ENCODE measurements around the gene EBNA1BP2. TPM values are rescaled to one million over a fixed set of nuclear protein-coding genes. Genes with fewer than 3 reads are reported as not detected.
A peak's percentile ranks its signal among the peaks of the same experiment; 100 is the strongest.

EBNA1BP2 gene
- total RNA-seq, 2 experiments from 2014 or later = 115 TPM

DNA sequence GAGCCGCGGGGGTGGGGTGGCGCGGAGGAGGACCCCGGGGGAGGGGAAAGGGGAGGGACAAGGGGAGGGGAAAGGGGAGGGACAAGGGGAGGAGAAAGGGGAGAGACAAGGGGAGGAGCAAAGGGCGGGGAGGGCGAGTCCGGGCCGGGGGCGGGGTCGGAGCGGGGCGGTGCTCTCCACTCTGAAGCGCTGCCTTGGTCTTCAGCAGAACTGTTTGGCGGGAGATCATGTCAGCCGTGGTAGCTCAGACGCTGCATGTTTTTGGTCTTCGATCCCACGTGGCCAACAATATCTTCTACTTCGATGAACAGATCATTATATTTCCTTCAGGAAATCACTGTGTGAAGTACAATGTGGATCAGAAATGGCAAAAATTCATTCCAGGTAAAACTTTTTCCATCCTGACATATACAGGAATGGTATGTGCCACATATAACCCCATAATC, 460 bp upstream of the EBNA1BP2 start:
- CTCF ChIA-PET = interaction anchor here (2.0 kb wide), 1 partner anchor 99 kb away, joined by 5 read pairs; no protein-coding TSS in a partner anchor
- H3K27ac Mint-ChIP-seq = peak overlapping the region; percentile 93
- peaks cover 22% of the 10 kb centered on the region for H3K27me3 Mint-ChIP-seq
- intact Hi-C loops (cut with micrococcal nuclease) = no loop called here
- peaks cover 43% of the 10 kb centered on the region for H3K36me3 Mint-ChIP-seq (ENCODE audit: low read depth)
- peak; percentile 93 for ATAC-seq
- H3K4me3 Mint-ChIP-seq = peak overlapping the region; percentile 96
- H3K9me3 Mint-ChIP-seq = no peaks in the 10 kb centered on the region
- H3K4me1 Mint-ChIP-seq (ENCODE audit: low read depth) = peaks cover 35% of the 10 kb centered on the region
- POLR2A ChIA-PET = interaction anchor here (0.7 to 1.3 kb wide), 2 partner anchors 282 to 406 kb away, joined by 3 to 6 read pairs; partner anchors contain the start of genes C1orf50, HYI and P3H1
- TF ChIP-seq, protein P1, sequence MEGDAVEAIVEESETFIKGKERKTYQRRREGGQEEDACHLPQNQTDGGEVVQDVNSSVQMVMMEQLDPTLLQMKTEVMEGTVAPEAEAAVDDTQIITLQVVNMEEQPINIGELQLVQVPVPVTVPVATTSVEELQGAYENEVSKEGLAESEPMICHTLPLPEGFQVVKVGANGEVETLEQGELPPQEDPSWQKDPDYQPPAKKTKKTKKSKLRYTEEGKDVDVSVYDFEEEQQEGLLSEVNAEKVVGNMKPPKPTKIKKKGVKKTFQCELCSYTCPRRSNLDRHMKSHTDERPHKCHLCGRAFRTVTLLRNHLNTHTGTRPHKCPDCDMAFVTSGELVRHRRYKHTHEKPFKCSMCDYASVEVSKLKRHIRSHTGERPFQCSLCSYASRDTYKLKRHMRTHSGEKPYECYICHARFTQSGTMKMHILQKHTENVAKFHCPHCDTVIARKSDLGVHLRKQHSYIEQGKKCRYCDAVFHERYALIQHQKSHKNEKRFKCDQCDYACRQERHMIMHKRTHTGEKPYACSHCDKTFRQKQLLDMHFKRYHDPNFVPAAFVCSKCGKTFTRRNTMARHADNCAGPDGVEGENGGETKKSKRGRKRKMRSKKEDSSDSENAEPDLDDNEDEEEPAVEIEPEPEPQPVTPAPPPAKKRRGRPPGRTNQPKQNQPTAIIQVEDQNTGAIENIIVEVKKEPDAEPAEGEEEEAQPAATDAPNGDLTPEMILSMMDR (IDR thresholded peaks at IDR 0.05) = no peak
- DNase-seq = peak; percentile 88

DNA sequence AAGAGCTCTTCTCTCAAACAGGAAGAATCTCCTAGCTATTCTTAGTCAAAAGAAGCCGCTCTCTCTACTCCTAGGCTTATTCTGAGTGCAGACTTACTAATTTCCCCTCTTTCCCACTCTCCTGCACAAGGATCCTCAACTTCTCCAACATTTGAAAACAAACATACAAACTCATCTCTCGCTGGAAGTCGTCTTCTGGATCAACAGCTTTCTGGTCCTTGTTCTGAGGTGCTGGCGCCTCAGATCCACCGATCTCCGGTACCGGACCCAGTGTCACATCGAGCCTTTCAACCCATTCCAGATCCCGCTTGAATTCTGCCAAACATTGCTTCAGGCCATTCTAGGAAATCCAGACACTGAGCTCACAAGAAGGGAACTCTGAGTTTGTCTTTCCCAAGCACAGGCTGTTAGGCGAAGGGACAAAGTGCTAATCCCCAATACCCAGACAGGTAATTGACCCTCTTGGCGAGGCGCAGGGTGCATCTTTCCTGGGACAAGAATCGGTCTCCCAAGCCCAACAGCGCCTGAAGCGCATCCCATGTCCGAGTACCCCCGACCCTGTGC, 696 bp downstream of the EBNA1BP2 start:
- DNase-seq (no peak), ATAC-seq (no peak)
- intact Hi-C loops (cut with micrococcal nuclease) = no loop called here
- CTCF ChIA-PET = interaction anchor here (1.0 to 2.0 kb wide), 4 partner anchors 9 to 248 kb away, joined by 3 to 5 read pairs (median 4); no protein-coding TSS in a partner anchor
- Mint-ChIP-seq H3K27me3 (peaks cover 13% of the 10 kb centered on the region), H3K4me1 (ENCODE audit: low read depth) (peaks cover 35% of the 10 kb centered on the region), H3K9me3 (no peaks in the 10 kb centered on the region), H3K4me3 (peak overlapping the region; percentile 96), H3K27ac (peak overlapping the region; percentile 93), H3K36me3 (ENCODE audit: low read depth) (peaks cover 53% of the 10 kb centered on the region)
- TF ChIP-seq, protein P1 (IDR thresholded peaks at IDR 0.05) = no peak
- POLR2A ChIA-PET = interaction anchor here (0.7 to 1.5 kb wide), 6 partner anchors 8 to 404 kb away, joined by 3 to 6 read pairs (median 3); partner anchors contain the start of genes C1orf50, P3H1 and ZNF691

DNA sequence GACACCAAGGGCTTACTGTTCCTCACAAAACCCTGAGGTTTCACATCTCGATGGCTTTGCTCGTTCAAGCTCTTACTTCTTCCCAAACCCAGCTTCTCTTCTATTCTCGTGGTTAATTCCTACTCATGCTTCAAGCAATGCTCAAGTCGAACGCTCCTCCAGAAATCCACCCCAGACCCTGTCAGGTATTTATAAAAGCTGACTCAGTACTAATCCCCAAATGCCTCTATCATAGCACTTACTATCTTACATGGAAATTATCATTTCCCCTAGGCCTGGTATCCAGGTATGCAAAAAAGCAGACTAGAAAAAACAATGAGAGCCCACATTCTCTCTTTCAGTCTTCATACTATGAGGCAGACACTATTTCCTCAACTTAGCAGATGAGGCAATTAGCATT, 6.3 kb downstream of the EBNA1BP2 start:
- POLR2A ChIA-PET = interaction anchor here (1.0 kb wide), 1 partner anchor 15 kb away, joined by 4 read pairs; no protein-coding TSS in a partner anchor
- H3K27ac Mint-ChIP-seq = peak overlapping the region; percentile 50
- no peaks in the 10 kb centered on the region for H3K9me3 Mint-ChIP-seq

DNA sequence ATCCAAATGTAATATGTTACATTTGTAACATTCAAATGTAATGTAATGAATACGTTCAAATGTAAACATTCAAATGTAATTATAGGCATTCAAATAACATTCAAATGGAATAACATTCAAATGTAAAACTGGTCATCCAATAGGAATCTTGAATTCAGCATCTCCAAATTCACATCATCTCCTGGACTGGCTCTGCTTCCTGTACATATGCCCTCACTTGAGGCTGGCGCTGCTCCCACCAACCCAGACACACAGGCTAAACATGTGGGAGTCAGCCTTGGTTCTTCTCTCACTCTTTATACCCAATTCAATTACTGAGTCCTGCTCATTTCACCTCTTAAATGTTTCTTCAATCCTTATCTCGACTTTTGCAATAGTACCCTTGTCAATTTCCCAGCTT, 6.9 kb downstream of the EBNA1BP2 start:
- H3K9me3 Mint-ChIP-seq = no peaks in the 10 kb centered on the region
- POLR2A ChIA-PET = interaction anchor here (0.6 to 1.0 kb wide), 2 partner anchors 15 to 484 kb away, joined by 3 to 4 read pairs; no protein-coding TSS in a partner anchor
- peaks cover 21% of the 10 kb centered on the region for H3K4me1 Mint-ChIP-seq (ENCODE audit: low read depth)
- H3K36me3 Mint-ChIP-seq (ENCODE audit: low read depth) = peaks cover 60% of the 10 kb centered on the region
- CTCF ChIA-PET = no interaction called here
- H3K4me3 Mint-ChIP-seq = no peak overlapping the region
- peak overlapping the region; percentile 50 for H3K27ac Mint-ChIP-seq
- ATAC-seq (no peak), DNase-seq (no peak)
- no peaks in the 10 kb centered on the region for H3K27me3 Mint-ChIP-seq
- TF ChIP-seq, protein P1 (IDR thresholded peaks at IDR 0.05) = no peak
- intact Hi-C loops (cut with micrococcal nuclease) = no loop called here

More for the DNA sequence above, 6.3 kb downstream of the EBNA1BP2 start:
- no peaks in the 10 kb centered on the region for H3K27me3 Mint-ChIP-seq
- no peak for DNase-seq
- ATAC-seq = no peak
- peaks cover 66% of the 10 kb centered on the region for H3K36me3 Mint-ChIP-seq (ENCODE audit: low read depth)
- intact Hi-C loops (cut with micrococcal nuclease) = no loop called here
- TF ChIP-seq, protein P1 (IDR thresholded peaks at IDR 0.05) = no peak
- CTCF ChIA-PET = no interaction called here
- H3K4me3 Mint-ChIP-seq = no peak overlapping the region
- H3K4me1 Mint-ChIP-seq (ENCODE audit: low read depth) = peaks cover 27% of the 10 kb centered on the region

DNA sequence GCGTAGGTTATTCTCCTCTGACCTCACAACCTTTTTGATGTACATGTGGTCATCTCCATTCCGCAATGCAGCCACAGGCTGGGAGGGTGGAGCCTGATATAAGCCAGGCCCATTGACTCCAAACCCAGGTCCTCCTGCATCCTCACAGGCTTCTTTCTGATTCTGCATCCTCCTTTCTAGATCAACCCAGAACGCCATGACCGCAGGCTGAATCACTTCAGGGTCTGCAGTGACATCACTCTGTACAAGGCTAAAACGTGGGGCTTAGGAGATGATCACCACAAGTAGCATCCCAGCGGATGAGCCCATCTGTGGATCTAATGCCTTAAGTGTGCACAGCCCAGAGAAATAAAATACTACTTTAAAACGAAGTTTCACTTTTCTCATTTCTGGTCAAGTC, 16.1 kb downstream of the EBNA1BP2 start:
- no peaks in the 10 kb centered on the region for H3K4me1 Mint-ChIP-seq (ENCODE audit: low read depth)
- no peak for DNase-seq
- ChIA-PET POLR2A (no interaction called here), CTCF (no interaction called here)
- peaks cover 10% of the 10 kb centered on the region for H3K27me3 Mint-ChIP-seq
- intact Hi-C loops (cut with micrococcal nuclease) = no loop called here
- no peaks in the 10 kb centered on the region for H3K36me3 Mint-ChIP-seq (ENCODE audit: low read depth)
- TF ChIP-seq, protein P1 (IDR thresholded peaks at IDR 0.05) = no peak
- ATAC-seq = no peak
- H3K4me3 Mint-ChIP-seq = no peak overlapping the region
- H3K9me3 Mint-ChIP-seq = no peaks in the 10 kb centered on the region
- no peak overlapping the region for H3K27ac Mint-ChIP-seq
